GM19438 (cell line): ENCODE data around the gene CDC45.
A peak's percentile ranks its signal among the peaks of the same experiment; 100 is the strongest.
"Not testable (repeated sequence)": the region's sequence is repeated elsewhere in the genome, so short reads cannot be mapped to it uniquely, and the experiment has no call there.

Experiments used
- ATAC-seq: cut with Tn5 transposase; IDR thresholded peaks from one replicate; pipeline ENCODE4 v1.9.1; 2021; ENCODE audit warnings: low read depth; ENCODE audit not compliant: unreplicated experiment

CDC45 gene, protein sequence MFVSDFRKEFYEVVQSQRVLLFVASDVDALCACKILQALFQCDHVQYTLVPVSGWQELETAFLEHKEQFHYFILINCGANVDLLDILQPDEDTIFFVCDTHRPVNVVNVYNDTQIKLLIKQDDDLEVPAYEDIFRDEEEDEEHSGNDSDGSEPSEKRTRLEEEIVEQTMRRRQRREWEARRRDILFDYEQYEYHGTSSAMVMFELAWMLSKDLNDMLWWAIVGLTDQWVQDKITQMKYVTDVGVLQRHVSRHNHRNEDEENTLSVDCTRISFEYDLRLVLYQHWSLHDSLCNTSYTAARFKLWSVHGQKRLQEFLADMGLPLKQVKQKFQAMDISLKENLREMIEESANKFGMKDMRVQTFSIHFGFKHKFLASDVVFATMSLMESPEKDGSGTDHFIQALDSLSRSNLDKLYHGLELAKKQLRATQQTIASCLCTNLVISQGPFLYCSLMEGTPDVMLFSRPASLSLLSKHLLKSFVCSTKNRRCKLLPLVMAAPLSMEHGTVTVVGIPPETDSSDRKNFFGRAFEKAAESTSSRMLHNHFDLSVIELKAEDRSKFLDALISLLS

DNA sequence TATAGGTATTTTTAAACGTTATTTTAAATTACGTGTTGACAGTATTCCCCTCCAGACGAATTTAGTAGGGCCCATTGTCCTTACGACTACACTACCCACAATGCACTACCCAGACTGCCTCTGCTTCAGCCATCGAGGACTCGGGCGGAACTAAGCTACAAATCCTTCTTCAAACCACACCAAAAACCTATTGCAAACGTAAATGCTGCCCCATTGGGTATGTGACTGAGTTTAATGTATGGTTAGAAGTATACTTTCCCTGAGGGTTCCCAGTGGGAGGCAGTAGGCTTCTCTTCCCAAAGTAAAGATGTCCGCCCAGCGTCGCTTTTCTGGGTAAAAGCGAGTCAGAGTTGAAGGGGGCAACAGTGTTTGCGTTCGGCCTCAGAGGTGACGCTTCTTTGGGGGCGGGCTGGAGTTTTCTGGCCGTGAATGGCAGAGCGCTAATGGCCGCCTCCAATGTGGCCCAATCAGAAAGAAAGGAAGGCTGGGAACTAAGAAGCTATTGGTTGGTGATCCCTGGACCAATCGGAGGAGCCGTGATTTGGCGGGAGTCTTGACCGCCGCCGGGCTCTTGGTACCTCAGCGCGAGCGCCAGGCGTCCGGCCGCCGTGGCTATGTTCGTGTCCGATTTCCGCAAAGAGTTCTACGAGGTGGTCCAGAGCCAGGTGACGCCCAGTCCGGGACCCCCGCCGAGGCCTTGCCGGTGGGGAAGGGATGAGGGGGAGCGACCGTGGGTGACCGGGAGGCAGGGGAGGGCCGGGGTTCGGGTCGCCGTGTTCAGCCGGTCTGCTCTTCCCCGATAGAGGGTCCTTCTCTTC lies at the start of gene CDC45:
CDC45 (plus strand) TSS at position 566 of the 818 bp plus-strand sequence; CDS start at position 615, 49 bp downstream.
- peak; percentile 79 for ATAC-seq

GRCh38 chr22:19429950-19430889 lies 49.5 kb upstream of the CDC45 start:
- ATAC-seq = no peak

DNA sequence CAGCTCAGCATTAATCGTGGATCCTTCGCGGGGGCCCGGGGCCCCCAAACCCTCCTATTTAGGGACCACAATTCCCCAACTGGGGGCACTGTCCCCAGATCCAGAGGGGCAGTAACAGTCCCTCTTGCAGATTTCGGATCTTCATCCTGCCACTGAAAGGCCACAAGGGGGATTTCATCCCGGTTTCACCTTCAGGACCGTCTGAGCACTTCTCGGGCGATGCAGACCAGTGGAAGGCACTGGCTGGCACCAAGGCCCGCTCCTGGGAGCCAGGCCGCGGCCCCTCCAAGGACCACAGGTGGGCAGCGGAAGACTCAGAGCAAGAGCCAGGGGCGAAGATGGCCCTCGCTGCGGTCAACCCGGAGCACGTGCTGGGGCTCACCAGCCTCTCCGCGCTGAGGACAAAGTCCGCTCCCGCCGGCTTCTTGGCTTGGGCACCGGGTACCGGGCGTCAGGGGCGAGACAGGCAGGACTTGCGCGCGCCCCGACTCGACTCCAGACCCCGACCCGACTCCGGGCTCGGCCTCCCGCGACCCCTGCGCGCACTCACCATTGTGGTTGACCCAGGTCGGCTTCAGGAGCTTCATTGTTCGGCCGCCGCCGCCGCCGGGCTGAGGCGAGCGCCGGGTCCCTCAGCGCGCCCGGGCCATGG lies 48.7 kb upstream of the CDC45 start:
- no peak for ATAC-seq

- peak; percentile 49 for ATAC-seq
These were observed 48.0 kb upstream of the CDC45 start, which contains the start of gene HIRA for GRCh38 chr22:19431649-19432132. HIRA (minus strand) TSS chr22:19431733; CDS start chr22:19431476, 257 bp downstream.

DNA sequence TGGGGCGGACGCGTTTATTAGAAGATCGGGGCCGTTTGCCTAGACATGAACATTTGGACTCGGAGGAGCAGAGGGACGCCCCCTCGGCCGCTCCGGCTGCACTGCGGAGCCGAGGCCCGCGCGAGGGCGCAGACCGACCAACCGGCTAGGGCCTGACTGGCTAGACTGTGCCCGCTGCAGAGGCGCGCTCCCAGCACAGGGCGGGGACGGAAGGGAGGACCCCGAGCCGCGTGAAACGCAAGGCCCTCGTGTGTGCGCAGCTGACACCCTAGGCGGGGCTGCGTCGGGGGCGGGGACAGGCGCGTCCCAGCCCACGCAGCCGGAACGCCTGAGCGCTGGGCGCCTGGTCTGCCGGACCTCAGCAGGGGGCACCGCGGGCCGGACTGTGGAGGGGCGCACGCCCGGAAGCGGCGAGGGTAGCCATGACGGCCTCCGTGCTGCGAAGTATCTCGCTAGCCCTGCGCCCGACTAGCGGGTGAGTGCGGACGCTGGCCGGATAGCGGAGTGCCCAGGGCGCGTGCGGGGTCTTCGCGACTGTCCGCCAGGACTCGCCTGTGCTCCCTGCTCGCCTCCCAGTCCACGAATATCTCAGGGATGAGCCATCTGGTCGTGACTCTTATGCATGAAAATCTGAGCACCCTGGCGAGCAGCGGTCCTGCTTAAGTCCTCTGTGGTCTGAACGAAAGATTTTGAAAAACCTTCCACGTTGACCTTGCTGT lies 47.4 kb upstream of the CDC45 start, which contains the start of gene MRPL40:
MRPL40 (plus strand) TSS at position 413 of the 719 bp plus-strand sequence; CDS start at position 423, 10 bp downstream.
- peak; percentile 75 for ATAC-seq

GRCh38 chr22:19434401-19434800 lies 45.3 kb upstream of the CDC45 start:
- ATAC-seq = no peak

GRCh38 chr22:19434829-19435580 lies 44.7 kb upstream of the CDC45 start:
- no peak for ATAC-seq

DNA sequence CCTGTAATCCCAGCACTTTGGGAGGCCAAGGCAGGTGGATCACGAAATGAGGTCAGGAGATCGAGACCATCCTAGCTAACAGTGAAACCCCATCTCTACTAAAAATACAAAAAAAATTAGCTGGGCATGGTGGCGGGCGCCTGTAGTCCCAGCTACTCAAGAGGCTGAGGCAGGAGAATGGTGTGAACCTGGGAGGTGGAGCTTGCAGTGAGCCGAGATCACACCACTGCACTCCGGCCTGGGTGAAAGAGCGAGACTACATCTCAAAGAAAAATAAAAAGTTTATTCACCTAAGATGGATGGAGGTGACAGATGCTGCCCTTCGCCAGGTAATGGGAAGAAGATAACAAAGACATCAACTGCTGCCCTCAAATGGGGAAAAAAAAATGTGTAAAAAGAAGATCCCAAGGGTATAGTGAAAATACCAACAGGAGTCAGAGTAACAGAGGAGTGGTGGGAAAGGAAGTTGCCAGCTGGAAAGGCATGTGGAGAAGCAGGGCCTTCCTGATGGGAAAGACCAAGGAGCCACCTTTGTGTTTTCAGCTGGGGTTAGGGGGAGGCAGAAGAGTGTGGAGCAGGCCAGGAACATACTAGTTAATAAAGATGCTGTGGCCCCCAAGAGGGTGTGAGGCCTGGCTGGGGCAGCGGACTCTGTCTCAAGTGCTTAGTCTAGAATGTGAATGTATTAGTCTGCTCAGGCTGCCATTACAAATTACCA lies 43.1 kb upstream of the CDC45 start:
- not testable (repeated sequence) for ATAC-seq

- no peak for ATAC-seq
These were observed 41.4 kb upstream of the CDC45 start for GRCh38 chr22:19438298-19438697.

DNA sequence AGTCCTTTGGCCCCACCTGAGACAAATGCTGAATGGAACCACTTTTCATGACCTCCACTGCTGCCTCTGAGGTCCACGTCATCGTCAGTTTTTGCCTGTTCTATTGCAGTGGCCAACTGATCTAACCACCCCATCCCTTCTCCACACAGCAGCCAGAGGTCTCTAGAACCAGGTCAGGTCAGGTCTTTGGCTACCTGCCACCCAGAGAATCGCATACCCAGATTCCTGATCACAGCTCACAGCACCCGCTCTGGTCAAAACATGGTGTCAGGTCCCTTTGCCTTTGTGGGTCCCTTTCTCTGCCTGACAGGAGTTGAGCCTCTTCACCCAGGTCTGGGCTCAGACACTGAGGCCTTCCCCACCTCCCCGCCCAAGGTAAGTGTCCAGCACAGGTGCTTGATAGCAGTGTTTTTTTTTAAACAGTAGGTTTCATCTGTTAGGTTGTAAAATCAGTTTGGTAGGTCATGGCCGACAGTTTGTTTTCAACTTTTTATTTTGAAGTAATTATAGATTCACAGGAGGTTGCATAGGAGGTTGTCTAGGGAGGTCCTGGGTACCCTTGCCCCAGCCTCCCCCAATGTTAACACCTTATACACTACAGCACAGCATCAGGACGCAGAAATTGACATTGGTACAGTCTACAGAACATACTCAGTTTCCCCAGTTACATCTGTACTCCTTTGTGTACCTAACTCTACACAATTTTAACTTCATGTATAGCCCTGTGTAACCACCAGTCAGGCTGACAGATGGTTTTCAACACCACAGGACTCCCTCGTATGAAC lies 39.1 kb upstream of the CDC45 start:
- ATAC-seq = no peak

DNA sequence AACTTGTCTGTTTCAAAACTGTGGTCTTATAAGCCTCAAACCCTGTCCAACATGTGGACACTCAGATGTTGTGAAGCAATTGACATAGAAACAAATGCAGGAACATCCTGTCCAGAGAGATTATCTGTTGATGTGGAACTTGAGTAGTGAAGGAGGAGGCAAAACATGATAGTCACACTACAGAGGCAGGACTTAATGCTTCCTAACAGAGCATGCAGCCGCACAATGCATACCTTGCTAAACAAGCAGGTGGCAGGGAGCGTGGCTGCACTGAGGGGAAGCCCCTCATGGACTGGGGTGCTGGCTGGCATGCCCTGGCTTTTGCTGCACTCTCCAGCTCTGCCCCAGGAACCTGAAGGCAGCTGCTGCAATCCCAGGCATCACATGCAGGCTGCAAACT lies 37.6 kb upstream of the CDC45 start:
- ATAC-seq = no peak

DNA sequence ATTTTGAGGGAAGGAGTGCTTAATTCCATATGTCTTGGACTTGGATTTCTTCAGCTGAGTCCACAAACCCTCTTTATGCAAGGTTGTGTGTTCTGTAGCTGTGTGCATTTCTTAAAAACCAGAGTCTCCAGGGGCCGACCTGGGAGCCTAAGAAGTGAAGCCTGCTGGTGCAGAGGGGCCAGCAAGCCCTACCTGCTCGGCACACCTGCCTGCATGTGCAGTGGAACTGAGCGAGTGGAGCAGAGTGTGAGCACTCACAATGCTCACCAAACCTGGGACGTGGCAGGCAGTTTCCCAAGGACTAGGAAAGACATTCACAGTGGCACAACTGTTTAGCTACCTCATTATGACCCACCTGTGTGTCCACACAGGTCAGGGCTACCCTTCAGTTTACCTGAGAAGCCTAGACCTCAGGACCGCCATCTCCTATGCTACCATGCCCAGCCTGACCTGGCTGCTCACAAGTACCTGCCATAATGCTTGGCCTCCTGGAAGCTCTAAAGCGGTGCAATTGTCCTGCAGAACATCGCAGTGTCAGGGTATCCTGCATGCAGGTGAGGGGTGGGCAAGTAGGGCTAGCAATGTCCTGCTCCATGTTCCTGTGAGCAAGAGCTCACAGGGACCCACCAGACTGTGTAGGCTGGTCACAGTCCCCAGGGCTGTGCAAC lies 36.0 kb upstream of the CDC45 start:
- ATAC-seq = no peak

- not testable (repeated sequence) for ATAC-seq
These were observed 34.3 kb upstream of the CDC45 start for GRCh38 chr22:19445279-19445982.

GRCh38 chr22:19446603-19447329 lies 33.0 kb upstream of the CDC45 start:
- no peak for ATAC-seq
